Esophagus (tissue), 2 donors: ENCODE measurements around the gene ZNF296. TPM values are rescaled to one million over a fixed set of nuclear protein-coding genes. Genes with fewer than 3 reads are reported as not detected.
"Not testable (repeated sequence)": the region's sequence is repeated elsewhere in the genome, so short reads cannot be mapped to it uniquely, and the experiment has no call there.

ENCODE experiments used
- H3K27ac ChIP-seq, 2 donors: one replicate each; pipeline ENCODE4 v1.5.1; 2013; ENCODE audit warnings: low read depth in 2 of 2, mild to moderate bottlenecking in 2 of 2, inconsistent platforms in 1 of 2, low read length in 1 of 2, moderate library complexity in 1 of 2
- H3K27me3 ChIP-seq, 2 donors: one replicate each; pipeline ENCODE4 v1.6.1; 2013; ENCODE audit warnings: low read length in 2 of 2, control low read depth in 1 of 2, mild to moderate bottlenecking in 1 of 2; ENCODE audit not compliant: insufficient read depth in 2 of 2, control insufficient read depth in 1 of 2
- H3K36me3 ChIP-seq, 2 donors: one replicate each; pipeline ENCODE4 v1.6.1; 2013; ENCODE audit warnings: low read length in 1 of 2; ENCODE audit not compliant: control insufficient read depth in 2 of 2, insufficient read depth in 2 of 2
- H3K4me1 ChIP-seq, 2 donors: one replicate each; pipeline ENCODE4 v1.6.1; 2013; ENCODE audit warnings: low read length in 1 of 2; ENCODE audit not compliant: control insufficient read depth in 2 of 2, insufficient read depth in 2 of 2
- H3K4me3 ChIP-seq, 2 donors: one replicate each; pipeline ENCODE4 v1.5.1; 2013; ENCODE audit warnings: low read length in 2 of 2, mild to moderate bottlenecking in 2 of 2, low read depth in 1 of 2, moderate library complexity in 1 of 2
- H3K9me3 ChIP-seq, 2 donors: one replicate each; pipeline ENCODE4 v1.6.1; 2013; ENCODE audit warnings: mild to moderate bottlenecking in 2 of 2, low read depth in 1 of 2, low read length in 1 of 2, moderate library complexity in 1 of 2; ENCODE audit not compliant: control insufficient read depth in 2 of 2, insufficient read depth in 1 of 2
- WGBS, 2 donors: extraction: QIAGEN DNeasy Blood & Tissue Kit; methylation state at CpG; one replicate each; pipeline ENCODE4 v1.1.7; 2013; 5-methylcytosine and 5-hydroxymethylcytosine counted together
- polyA plus RNA-seq, 2 donors: library from polyadenylated mRNA; stranded (reverse); fragments of 200-250 nt; gene quantifications; one replicate each; pipeline ENCODE4 v1.2.3, GENCODE V29; 2013
- donor health status: healthy with polysubstance abuse.
- donor health status: Bipolar disorder and iron deficiency.

The ZNF296 gene
- polyA plus RNA-seq, 2 donors: 7.6 to 14.5 TPM

- no peaks in the 10 kb centered on the region for H3K9me3 ChIP-seq
- no peak overlapping the region for H3K4me3 ChIP-seq
- 47 to 61% methylated on average over 12 of the region's 12 CpGs for WGBS, 2 donors
- peaks cover 6 to 48% of the 10 kb centered on the region in 2 donors for H3K4me1 ChIP-seq
- no peak overlapping the region for H3K27ac ChIP-seq
- peaks cover 0 to 6% of the 10 kb centered on the region in 2 donors for H3K36me3 ChIP-seq
- no peaks in the 10 kb centered on the region for H3K27me3 ChIP-seq
These were observed 41.4 kb upstream of the ZNF296 start for GRCh38 chr19:45117671-45118070.

GRCh38 chr19:45117167-45117594 lies 40.9 kb upstream of the ZNF296 start:
- Histone ChIP-seq H3K4me3 (no peak overlapping the region), H3K4me1 (peaks cover 4 to 48% of the 10 kb centered on the region in 2 donors), H3K27ac (no peak overlapping the region), H3K36me3 (peaks cover 0 to 6% of the 10 kb centered on the region in 2 donors), H3K27me3 (no peaks in the 10 kb centered on the region), H3K9me3 (no peaks in the 10 kb centered on the region)
- 39 to 45% methylated on average over 16 of the region's 16 CpGs for whole genome bisulfite sequencing, 2 donors

- H3K27ac ChIP-seq: no peak overlapping the region
- no peaks in the 10 kb centered on the region for H3K9me3 ChIP-seq
- no peak overlapping the region for H3K4me3 ChIP-seq
- WGBS, 2 donors: 93 to 94% methylated on average over 21 of the region's 21 CpGs
- H3K36me3 ChIP-seq: peaks cover 0 to 6% of the 10 kb centered on the region in 2 donors
- H3K4me1 ChIP-seq: peaks cover 7 to 40% of the 10 kb centered on the region in 2 donors
- no peaks in the 10 kb centered on the region for H3K27me3 ChIP-seq
These were observed 39.7 kb upstream of the ZNF296 start for GRCh38 chr19:45115809-45116615.

- no peak overlapping the region for H3K4me3 ChIP-seq
- peaks cover 7 to 34% of the 10 kb centered on the region in 2 donors for H3K4me1 ChIP-seq
- no peaks in the 10 kb centered on the region for H3K27me3 ChIP-seq
- WGBS, 2 donors: 68 to 78% methylated on average over 4 of the region's 4 CpGs
- H3K36me3 ChIP-seq: peaks cover 0 to 8% of the 10 kb centered on the region in 2 donors
- H3K9me3 ChIP-seq: no peaks in the 10 kb centered on the region
- no peak overlapping the region for H3K27ac ChIP-seq
These were observed 37.8 kb upstream of the ZNF296 start for GRCh38 chr19:45114116-45114515.

- H3K4me1 ChIP-seq: peaks cover 7 to 34% of the 10 kb centered on the region in 2 donors
- no peaks in the 10 kb centered on the region for H3K9me3 ChIP-seq
- H3K4me3 ChIP-seq: no peak overlapping the region
- no peaks in the 10 kb centered on the region for H3K27me3 ChIP-seq
- 46 to 49% methylated on average over 9 of the region's 9 CpGs for WGBS, 2 donors
- no peak overlapping the region for H3K27ac ChIP-seq
- peaks cover 0 to 8% of the 10 kb centered on the region in 2 donors for H3K36me3 ChIP-seq
These were observed 37.4 kb upstream of the ZNF296 start for GRCh38 chr19:45113628-45114027.

GRCh38 chr19:45112111-45112827 lies 36.0 kb upstream of the ZNF296 start:
- 83 to 92% methylated on average over 11 of the region's 11 CpGs for WGBS, 2 donors
- no peaks in the 10 kb centered on the region for H3K27me3 ChIP-seq
- peaks cover 7 to 29% of the 10 kb centered on the region in 2 donors for H3K4me1 ChIP-seq
- H3K9me3 ChIP-seq: no peaks in the 10 kb centered on the region
- H3K27ac ChIP-seq: no peak overlapping the region
- no peak overlapping the region for H3K4me3 ChIP-seq
- H3K36me3 ChIP-seq: peaks cover 0 to 8% of the 10 kb centered on the region in 2 donors

GRCh38 chr19:45110851-45111266 lies 34.6 kb upstream of the ZNF296 start:
- Histone ChIP-seq H3K27me3 (no peaks in the 10 kb centered on the region), H3K27ac (no peak overlapping the region), H3K36me3 (peaks cover 0 to 2% of the 10 kb centered on the region in 2 donors), H3K4me1 (peaks cover 7 to 19% of the 10 kb centered on the region in 2 donors), H3K9me3 (no peaks in the 10 kb centered on the region), H3K4me3 (no peak overlapping the region)
- WGBS, 2 donors: 74 to 81% methylated on average over 5 of the region's 5 CpGs

- Histone ChIP-seq H3K27me3 (no peaks in the 10 kb centered on the region), H3K36me3 (peaks cover 0 to 5% of the 10 kb centered on the region in 2 donors), H3K27ac (no peak overlapping the region), H3K9me3 (no peaks in the 10 kb centered on the region), H3K4me1 (peaks cover 10 to 26% of the 10 kb centered on the region in 2 donors), H3K4me3 (no peak overlapping the region)
- WGBS, 2 donors: 82 to 83% methylated on average over 12 of the region's 12 CpGs
These were observed 31.4 kb upstream of the ZNF296 start for GRCh38 chr19:45107621-45108150.

GRCh38 chr19:45106363-45106762 lies 30.1 kb upstream of the ZNF296 start:
- not testable (repeated sequence) for H3K9me3 ChIP-seq, H3K4me3 ChIP-seq, H3K27ac ChIP-seq, H3K27me3 ChIP-seq, H3K36me3 ChIP-seq
- 87 to 92% methylated on average over 11 of the region's 11 CpGs for WGBS, 2 donors
- peaks cover 12 to 24% of the 10 kb centered on the region in 2 donors for H3K4me1 ChIP-seq
